NCI-H748 treated with DMSO at 0.1 percent for 48 hours (cell line): ENCODE data around the gene UBR2.
A peak's percentile ranks its signal among the peaks of the same experiment; 100 is the strongest.
"Not testable (repeated sequence)": the region's sequence is repeated elsewhere in the genome, so short reads cannot be mapped to it uniquely, and the experiment has no call there.

Experiments
- DNase-seq: peaks from one replicate; lab custom pipeline; 2025; lab: John Stamatoyannopoulos, UW

Gene UBR2

DNA sequence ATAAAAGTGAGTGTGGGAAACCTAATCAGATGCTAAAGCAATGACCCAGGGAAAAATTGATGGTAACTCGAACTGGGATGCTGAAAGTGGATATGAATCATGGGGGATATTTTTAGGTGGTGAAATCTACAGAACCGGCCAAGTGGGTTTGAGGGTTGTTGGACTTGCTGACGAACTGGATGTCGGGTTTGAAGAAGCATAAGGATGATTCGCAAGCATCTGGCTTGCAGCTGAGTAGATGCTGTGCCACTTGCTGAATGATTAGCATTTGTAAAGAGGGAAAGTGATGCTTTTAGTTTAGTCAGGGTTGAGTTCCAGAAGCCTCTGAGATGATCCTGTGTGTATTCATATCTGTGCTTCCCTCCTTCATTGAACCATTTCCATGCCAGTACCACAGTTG lies 54.9 kb downstream of the UBR2 start:
- no peak for DNase-seq

DNA sequence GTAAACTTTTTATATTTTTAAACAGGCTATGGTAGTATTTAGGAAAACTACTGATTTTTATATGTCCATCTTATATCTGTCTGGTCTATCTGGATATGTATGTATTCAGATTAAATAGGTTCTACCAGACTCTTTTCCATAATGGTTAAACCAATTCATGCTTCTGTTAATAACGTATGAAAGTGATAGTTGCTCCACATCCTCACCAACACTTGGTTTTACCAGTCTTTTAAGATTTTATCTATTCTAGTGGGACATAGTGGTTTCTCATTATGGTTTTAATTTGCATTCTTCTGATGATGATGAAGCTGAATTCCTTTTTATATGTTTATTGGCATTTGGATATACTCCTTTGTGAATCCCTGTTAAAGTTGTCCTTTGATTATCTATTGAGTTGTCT lies 56.1 kb downstream of the UBR2 start:
- no peak for DNase-seq

DNA sequence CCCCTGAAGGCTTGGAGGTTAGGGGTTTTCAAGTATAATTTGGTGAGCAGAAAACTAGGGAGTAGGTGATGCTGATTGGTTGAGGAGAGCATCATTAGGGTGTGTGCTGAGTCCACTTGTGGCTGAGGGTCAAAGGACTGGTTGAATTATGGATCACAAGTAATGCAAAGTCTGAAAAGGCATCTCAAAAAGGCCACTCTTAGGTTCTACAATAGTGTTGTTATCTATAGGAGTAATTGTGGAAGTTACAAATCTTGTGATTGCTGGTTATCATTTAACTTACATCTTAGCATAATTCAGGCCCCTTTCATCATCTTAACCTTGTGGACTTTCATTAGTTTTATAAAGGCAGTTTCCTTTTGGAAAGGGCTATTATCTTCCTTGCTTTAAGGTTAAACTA lies 60.8 kb downstream of the UBR2 start:
- no peak for DNase-seq

DNA sequence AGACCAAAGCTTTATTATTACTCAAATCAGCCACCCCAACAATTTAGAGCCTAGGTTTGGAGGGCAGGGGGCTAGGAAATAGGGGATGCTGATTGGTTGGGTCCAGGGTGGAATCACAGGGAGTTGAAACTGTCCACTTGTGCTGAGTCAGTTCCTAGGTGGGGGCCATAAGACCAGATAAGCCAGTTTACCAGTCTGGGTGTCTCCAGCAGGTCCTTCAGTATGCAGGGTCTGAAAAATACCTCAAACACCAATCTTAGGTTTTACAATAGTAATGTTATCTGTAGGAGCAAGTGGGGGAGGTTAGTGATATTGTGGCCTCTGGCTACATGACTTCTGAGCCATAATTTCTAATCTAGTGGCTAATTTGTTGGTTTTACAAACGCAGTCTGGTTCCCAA lies 63.2 kb downstream of the UBR2 start:
- no peak for DNase-seq

DNA sequence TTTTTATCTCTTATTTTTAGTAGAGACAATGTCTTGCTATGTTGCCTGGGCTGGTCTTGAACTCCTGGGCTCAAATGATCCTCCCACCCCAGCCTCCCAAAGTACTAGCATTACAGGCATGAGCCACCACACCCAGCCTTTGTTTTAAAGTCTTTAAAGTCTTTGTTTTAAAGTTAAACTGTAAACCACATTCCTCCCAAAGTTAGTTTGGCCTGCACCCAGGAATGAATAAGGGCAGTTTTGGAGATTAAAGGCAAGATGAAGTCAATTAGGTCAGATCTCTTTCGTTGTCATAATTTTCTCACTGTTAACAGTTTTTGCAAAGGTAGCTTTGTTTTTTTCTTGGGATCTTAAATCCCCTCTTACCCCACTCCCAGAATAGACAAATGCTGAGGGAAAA lies 63.8 kb downstream of the UBR2 start:
- DNase-seq, result no peak

DNA sequence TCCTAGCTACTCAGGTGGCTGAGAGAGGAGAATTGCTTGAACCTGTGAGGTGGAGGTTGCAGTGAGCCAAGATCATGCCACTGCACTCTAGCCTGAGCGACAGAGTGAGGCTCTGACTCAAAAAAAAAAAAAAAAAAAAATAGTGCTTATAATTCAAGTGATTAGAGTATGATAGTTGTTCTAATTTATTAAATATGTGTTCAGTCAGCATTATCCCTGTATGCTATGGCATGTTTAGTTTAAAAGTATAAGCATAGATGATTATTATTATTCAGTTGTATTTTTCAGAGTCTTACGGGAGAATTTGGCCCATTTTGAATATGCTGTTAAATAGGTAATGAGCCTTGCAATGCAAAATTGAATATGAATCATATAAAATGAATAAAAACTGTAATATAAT lies 64.8 kb downstream of the UBR2 start:
- no peak for DNase-seq

DNA sequence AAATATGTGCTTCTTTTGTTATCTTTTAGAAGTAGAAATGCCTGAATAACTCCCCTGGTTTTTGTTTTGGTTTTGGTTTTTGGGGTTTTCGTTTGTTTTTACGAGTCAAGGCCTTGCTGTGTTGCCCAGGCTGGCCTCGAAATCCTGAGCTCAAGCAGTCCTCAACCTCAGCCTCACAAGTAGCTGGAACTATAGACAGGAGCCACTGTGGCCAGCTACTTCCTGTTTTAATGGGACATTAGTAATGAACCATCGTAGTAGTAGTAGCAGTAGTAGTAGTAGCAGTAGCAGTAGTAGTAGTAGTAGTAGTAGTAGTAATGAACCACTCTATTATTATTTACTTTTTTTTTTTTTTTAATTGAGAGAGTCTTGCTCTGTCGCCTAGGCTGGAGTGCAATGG lies 66.0 kb downstream of the UBR2 start:
- no peak for DNase-seq

DNA sequence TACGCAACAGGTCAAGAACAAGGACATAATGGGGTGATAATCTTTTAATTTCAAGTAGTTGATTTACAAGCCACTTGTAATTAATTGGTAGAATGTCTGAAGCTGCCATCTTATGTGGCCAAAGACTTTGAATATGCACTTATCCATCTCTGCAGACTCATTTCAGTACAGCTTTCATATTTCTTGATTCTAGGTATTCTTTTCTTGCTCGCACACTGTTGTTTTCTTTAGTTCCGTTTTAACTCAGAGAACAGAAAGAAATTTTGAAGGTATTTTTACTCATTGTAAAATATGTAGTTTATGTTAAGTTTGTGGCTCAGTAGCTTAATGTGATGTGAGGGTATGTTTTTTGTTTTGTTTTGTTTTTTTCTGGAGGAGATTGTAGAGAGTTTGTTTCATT lies 73.9 kb downstream of the UBR2 start:
- no peak for DNase-seq

DNA sequence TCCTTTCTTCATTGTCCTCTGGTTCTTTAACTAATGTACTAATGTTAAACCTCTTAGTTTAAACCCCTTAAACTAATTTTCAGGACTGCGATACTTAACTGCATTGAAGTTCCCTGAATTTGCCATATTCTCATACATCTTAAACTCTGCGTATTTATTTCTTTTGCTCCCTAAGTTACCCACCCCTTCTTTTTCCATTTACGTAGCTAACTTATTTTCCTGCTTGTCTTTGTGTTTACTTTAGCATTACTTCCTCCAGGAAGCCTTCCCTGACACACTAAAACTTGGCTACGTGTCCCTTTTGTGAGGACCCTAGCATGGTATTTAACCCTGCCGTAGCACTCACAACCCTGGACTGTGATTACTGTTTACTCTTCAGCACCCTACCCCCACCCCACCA lies 79.0 kb downstream of the UBR2 start:
- DNase-seq, result no peak

DNA sequence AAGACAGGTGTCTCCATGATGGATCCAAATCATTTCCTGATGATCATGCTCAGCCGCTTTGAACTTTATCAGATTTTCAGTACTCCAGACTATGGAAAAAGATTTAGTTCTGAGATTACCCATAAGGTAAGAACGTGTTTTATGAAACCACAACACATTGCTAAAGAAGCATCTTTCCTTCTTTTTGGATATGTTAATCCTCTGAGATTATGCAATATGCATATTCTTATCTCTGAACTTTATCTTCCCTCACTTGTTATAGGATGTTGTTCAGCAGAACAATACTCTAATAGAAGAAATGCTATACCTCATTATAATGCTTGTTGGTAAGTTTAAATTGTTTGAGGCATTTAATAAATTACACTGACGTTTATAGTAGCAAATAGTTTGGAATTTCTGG lies 80.4 kb downstream of the UBR2 start:
- no peak for DNase-seq

DNA sequence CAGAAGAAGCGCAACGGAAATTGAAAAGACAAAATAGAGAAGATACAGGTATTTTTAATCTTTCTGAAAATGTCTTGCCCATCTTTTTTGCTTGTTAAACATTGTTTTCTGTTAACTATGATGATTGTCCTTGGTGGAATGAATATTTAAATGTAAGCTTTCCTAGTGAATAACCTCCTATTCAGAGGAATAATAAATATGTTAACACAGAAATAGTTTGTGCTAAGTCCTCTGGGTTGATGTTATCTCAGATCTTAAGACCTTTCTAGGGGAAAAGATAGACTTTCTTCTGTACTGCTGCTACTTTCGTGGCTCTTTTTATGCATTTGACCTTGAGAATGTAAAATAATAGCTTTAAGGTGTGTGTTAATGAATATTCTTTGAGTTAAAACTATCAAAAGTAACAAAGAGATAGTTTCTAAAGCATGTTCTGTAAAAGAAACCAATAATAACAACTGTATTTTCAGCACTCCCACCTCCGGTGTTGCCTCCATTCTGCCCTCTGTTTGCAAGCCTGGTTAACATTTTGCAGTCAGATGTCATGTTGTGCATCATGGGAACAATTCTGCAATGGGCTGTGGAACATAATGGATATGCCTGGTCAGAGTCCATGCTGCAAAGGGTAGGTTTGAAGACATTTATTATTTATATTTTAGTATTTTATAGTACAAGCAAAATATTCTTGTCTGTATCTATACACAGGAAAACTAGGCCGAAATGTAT lies 88.4 kb downstream of the UBR2 start:
- DNase-seq, result no peak

DNA sequence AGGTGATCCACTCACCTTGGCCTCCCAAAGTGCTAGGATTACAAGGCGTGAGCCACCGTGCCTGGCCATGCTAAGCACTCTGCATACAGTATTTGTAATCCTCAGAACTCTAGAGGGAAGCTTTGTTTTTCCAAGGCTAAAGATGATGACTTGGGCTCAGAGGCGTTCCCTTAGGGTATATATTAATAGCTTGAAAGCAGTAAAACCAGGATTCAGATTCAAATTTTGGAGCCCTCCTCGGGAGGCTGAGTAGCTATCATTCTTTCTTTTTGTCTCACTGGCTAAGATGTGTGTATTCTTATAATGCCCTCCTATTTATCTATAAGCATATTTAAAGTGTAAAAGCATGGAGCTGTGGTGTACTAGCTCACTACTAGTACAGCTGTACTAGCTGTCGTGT lies 90.0 kb downstream of the UBR2 start:
- DNase-seq, result no peak

DNA sequence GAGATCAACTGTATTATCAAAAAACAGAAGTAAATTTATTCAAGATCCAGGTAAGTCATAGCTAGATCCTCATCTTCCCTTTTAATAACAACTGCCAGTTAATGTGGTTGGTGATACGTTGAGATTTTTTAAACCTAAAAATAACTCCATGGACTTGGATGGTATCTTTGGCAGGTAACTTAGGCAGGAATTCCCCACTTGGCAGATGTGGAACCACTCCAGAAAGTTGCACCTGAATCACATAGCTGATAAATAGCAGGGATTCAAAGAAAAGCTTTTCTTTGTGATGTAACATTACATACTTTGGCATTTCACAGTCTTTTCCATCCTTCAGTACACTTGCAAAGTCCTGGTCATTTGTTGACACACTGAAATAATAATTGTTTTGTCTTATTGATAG lies 96.0 kb downstream of the UBR2 start:
- no peak for DNase-seq

DNA sequence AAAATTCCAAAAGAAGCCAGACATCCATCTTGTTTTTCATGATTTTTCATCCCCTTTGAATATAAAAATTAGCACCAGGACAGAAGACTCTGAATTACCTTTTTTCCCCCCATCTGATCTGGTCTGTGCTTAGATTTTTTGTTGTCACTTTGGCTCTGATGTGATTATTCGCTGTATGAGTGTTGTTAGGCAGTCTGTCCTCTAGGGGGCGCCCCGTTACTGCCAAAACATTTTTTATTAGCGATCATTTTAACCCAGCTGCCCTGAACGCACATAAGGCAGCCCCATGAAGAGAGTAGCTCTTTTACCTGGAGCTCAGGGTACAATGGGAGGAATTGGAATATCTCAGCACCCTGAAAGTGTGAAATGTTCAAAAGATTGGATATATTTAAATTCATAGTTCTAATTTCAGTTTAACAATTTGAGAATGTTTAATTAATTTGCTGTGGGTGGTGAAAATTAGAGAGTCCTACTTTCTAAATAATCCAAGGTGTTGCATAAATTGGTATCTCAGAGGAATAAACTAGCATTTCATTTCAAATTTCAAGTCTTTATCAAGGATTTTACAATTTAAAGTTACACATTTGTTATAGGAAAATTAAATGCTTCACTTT lies 97.8 kb downstream of the UBR2 start:
- DNase-seq, result peak; percentile 82

DNA sequence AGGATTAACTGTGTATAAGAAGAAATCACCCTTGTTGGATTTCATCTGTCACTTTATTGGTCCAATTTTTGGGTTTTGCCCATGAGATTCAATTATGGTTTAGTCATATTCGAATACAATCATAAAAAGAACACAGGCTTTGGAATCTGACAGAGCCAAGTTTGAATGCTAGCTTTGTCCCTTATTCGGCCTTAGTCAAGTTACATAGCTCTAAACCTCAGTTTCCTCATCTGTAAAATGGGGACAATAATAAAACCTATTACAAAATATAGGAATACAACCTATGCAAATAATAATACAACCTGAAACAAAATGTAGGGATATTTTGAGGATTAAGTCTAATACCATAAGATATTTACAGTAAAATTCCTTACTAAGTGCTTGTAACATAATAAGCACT lies 100.9 kb downstream of the UBR2 start:
- DNase-seq, result no peak

DNA sequence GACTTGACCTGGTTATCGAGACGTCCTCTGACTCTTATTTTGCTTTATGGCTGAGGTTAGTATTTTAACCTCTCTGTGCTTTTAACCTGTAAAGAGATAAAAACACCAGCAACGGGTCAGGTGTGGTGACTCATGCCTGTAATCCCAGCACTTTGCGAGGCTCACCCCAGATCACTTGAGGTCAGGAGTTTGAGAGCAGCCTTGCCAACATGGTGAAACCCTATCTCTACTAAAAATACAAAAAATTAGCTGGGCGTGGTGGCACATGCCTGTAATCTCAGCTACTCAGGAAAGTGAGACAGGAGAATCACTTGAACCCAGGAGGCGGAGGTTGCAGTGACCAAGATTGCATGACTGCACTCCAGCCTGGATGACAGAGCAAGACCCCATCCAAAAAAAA lies 110.5 kb downstream of the UBR2 start:
- DNase-seq, result not testable (repeated sequence)

DNA sequence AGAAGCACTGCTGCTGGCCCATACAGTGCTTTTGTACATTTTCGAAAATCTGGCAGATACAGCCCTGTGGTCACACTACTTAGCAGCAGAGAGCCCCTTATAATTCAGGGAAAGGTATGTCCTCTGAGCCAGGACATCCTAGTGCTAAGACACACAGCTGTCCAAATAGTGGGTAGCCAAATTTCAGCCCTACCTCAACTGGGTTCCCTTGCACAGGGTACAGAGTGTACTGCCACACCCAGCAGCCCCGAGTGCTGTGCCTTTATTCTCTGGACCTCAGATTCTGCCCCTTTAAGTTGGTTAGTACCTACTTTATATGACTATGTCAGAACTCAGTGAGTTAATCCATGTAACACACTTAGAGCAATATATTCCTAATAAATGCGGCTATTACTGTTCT lies 111.0 kb downstream of the UBR2 start:
- no peak for DNase-seq

DNA sequence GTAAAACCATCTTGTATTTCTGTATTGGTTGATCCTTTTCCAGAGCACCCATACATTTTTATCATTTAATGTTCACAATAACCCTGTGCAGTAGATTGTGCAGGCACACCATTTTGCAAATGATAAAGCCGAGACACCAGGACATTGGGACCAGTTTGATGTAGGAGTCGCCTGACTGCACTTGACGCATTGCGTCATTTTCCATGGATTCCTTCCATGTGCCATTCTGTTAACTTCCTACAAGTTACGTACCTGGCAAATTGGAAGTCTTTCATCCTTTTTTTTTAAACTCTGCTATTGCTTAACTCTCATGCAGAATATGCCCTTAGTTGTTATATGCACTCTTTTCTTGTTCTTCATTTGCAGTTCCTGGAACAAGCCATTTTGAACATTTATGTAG lies 115.5 kb downstream of the UBR2 start:
- no peak for DNase-seq

DNA sequence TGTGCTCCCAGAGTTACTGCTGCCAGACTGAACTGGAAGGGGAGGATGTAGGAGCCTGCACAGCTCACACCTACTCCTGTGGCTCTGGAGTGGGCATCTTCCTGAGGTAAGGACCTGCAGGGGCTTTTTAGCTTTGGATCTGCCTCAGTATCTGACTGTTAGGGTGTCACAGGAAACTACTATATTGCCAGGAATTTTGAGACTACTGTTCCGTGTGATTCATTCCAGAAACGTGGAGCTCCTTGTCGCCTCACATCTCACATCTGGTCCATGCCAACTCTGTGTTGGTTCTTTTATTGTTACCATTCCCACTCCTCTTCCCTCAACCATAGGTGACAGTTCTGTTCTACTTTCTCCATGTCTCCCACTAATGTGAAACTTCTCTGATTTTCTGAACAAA lies 124.5 kb downstream of the UBR2 start:
- DNase-seq, result no peak

DNA sequence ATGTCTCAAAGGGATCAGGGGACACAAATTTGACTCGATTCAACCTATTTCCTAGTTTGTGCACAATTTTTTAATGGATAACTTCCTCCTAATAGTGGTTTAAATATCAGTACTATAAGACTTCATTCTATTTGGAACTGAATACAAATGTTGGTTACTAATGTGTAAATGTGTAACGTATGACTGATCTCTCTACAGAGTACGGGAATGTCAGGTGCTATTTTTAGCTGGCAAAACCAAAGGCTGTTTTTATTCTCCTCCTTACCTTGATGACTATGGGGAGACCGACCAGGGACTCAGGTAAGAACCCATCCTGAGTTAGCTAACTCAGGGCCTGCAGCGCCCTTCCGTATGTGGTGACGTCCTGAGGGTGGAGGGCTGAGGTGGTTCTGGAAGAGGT lies 125.5 kb downstream of the UBR2 start:
- DNase-seq, result no peak

DNA sequence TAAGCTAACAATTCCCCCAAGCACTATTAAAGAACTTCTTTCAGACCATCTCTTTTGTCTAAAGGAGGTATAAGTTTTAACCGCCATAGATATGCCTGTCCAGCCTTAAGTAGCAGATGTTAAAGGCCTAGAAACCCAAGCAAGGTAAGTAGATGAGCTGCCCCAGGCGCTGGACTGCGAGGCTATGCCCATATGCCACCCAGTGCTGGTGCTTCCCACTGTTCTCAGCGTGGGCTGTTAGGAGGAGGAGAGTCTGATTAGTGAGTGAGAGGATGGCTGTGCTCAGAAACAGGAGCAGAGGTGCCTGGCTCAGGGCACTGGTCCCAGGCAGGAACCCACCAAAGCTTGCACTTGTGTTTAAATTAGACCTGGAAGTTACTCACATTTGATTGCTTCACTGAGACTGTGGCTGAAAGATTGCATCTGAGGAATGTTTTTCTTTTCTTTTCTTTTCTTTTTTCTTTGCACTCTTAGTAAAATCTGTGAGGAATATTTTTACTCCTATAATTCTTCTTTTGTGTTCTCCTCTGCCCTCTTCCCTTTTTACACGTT lies 126.4 kb downstream of the UBR2 start:
- DNase-seq, result no peak

DNA sequence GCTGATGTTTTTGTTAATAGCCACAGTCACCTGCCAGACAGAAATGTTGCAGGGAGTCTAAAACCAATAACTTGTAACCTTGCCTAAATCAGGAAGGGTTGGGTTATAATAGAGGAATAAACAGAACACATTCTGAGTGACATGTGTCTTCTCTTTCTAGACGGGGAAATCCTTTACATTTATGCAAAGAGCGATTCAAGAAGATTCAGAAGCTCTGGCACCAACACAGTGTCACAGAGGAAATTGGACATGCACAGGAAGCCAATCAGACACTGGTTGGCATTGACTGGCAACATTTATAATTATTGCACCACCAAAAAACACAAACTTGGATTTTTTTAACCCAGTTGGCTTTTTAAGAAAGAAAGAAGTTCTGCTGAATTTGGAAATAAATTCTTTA lies 127.0 kb downstream of the UBR2 start:
- DNase-seq, result no peak

DNA sequence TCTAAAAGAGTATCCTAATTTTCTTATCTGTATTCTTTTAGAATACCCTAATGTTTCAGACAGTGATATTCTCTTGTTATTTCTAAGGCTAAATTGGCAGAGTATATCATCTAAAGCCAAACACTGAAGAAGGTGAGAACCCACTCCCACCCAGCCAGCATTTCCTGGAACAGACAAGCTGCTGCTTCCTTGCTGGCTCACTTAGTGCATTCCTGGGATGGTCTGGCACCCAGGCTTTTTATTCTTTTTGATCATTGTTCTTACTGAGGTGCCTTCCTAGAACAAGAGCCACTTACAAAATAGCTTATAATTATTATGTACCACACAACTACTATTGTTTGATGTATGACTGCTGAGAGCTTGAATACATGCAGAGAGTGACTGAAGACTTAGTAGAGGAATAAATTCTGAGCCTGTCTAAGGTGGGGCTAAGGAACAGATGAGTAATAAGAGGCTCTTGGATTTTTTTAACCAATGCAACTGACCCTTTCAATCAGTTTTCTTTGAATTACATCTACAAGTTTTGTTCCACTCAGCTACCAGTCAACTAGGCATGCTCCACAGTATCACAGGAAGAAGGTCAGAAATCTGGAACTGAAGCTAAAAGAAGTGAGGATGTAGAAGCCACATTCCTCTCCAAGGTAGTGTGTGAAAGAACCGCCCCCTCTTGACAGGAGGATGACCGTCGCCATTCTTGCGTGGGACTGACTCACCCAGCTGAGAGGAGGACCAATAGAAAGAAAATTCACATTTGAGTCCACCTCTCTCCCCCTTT lies 128.5 kb downstream of the UBR2 start:
- DNase-seq, result no peak
